ENCODE results near the gene JAML.

JAML gene

DNA sequence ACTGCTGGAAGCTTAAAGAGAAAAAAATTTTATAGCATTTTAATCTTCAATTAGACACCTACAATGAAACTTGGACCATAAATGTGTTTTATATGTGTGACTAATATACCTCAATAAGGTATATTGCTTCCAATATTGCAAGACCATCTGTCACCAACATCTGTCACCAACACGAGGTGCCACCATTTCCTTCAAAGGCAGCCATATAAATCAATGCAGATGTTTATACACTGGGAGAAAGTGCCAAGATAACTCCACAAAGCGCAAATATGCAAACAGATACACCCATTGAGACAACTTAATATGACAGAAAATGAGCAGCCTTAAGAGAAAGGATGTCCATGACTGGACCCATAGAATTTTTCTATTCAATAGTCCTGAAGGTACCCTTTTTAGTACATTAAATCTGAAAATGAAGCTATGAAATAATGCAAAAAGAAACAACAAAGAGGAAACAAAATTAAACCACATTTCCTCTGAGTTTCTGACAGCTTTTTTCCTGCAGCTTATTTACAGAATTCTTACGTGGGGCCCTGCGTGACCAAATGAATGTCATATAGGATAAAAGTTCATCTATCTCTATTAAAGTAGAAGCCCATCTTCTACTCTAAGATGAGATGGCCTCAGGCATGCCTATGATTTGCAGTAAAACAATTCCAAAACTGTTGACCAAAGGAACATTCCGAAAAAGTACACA lies 14.8 kb upstream of the JAML start:
- TF ChIP-seq, protein P1, sequence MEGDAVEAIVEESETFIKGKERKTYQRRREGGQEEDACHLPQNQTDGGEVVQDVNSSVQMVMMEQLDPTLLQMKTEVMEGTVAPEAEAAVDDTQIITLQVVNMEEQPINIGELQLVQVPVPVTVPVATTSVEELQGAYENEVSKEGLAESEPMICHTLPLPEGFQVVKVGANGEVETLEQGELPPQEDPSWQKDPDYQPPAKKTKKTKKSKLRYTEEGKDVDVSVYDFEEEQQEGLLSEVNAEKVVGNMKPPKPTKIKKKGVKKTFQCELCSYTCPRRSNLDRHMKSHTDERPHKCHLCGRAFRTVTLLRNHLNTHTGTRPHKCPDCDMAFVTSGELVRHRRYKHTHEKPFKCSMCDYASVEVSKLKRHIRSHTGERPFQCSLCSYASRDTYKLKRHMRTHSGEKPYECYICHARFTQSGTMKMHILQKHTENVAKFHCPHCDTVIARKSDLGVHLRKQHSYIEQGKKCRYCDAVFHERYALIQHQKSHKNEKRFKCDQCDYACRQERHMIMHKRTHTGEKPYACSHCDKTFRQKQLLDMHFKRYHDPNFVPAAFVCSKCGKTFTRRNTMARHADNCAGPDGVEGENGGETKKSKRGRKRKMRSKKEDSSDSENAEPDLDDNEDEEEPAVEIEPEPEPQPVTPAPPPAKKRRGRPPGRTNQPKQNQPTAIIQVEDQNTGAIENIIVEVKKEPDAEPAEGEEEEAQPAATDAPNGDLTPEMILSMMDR (IDR thresholded peaks at IDR 0.05; ENCODE audit: low read depth, low read length), result no peak
- no peak overlapping the region for H3K4me3 ChIP-seq (ENCODE audit: low read depth, low read length)

DNA sequence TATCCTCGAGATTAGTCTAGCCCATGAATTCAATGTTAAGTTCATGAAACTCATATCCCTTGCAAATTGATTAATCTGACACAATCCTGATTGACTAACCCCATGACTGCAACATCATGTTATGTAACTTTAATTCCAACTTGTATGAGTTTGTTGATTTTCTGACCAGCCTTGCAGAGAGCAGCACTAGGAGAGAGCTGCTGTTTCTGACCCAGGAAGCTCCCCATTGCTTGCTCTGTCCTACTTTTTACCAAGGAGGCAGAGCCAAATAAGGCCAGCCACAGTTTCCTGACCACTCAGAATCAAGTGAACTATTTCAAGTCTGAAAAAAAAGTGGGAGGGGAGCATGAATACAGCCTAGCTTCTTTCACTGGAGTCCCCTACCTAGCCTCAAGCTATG lies 14.1 kb upstream of the JAML start:
- TF ChIP-seq, protein P1 (IDR thresholded peaks at IDR 0.05; ENCODE audit: low read depth, low read length), result no peak
- no peak overlapping the region for H3K4me3 ChIP-seq (ENCODE audit: low read depth, low read length)

GRCh38 chr11:118238421-118238820 lies 13.6 kb upstream of the JAML start:
- H3K4me3 ChIP-seq (ENCODE audit: low read depth, low read length), result no peak overlapping the region
- TF ChIP-seq, protein P1 (IDR thresholded peaks at IDR 0.05; ENCODE audit: low read depth, low read length), result no peak

GRCh38 chr11:118236170-118236569 lies 11.4 kb upstream of the JAML start:
- H3K4me3 ChIP-seq (ENCODE audit: low read depth, low read length), result no peak overlapping the region
- TF ChIP-seq, protein P1 (IDR thresholded peaks at IDR 0.05; ENCODE audit: low read depth, low read length), result no peak

DNA sequence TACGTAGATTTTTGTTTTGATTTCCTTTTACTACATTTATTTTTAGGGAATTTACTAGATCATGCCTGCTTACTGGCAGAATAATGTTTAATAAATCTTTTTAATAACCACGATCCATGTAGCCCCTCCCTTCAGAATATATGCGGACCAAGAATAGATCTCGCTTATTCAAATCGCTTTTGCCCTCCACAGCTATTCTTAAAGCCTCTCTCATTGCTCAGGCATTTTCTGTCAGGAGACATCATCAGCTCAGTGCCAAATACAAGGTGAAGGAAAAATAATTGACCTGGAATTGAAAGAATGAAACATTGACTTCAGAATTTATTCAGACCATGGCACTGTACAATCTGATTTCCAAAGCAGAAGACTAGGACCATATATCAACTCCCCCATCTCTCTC lies 10.0 kb upstream of the JAML start:
- TF ChIP-seq, protein P1 (IDR thresholded peaks at IDR 0.05; ENCODE audit: low read depth, low read length), result no peak
- no peak overlapping the region for H3K4me3 ChIP-seq (ENCODE audit: low read depth, low read length)

GRCh38 chr11:118233850-118234249 lies 9.0 kb upstream of the JAML start:
- H3K4me3 ChIP-seq (ENCODE audit: low read depth, low read length), result no peak overlapping the region
- TF ChIP-seq, protein P1 (IDR thresholded peaks at IDR 0.05; ENCODE audit: low read depth, low read length), result no peak

GRCh38 chr11:118233377-118233776 lies 8.6 kb upstream of the JAML start:
- no peak overlapping the region for H3K4me3 ChIP-seq (ENCODE audit: low read depth, low read length)
- TF ChIP-seq, protein P1 (IDR thresholded peaks at IDR 0.05; ENCODE audit: low read depth, low read length), result no peak
